ENCODE measurements around the gene PRKCA. TPM values are rescaled to one million over a fixed set of nuclear protein-coding genes. Genes with fewer than 3 reads are reported as not detected.
A peak's percentile ranks its signal among the peaks of the same experiment; 100 is the strongest.

PRKCA gene
- total RNA-seq, 1 experiment from 2014 or later, result 20.7 TPM

GRCh38 chr17:66574123-66574522 lies 271.7 kb downstream of the PRKCA start:
- H3K4me1 Mint-ChIP-seq (ENCODE audit: insufficient read depth, unreplicated experiment), result peaks cover 3% of the 10 kb centered on the region
- intact Hi-C loops (cut with micrococcal nuclease), result no loop called here
- no TSS peak for BruUV-seq (replicated peaks)
- no peaks in the 10 kb centered on the region for H3K36me3 Mint-ChIP-seq (ENCODE audit: insufficient read depth, unreplicated experiment)
- no peak for TF ChIP-seq CTCF (IDR thresholded peaks at IDR 0.05; ENCODE audit: unreplicated experiment)
- POLR2A ChIA-PET, result no interaction called here
- H3K9me3 Mint-ChIP-seq (ENCODE audit: unreplicated experiment), result no peaks in the 10 kb centered on the region
- H3K27me3 Mint-ChIP-seq (ENCODE audit: insufficient read depth, unreplicated experiment), result no peaks in the 10 kb centered on the region
- H3K27ac Mint-ChIP-seq (ENCODE audit: low read depth, unreplicated experiment), result no peak overlapping the region
- DNase-seq (ENCODE audit: unreplicated experiment), result no peak
- no peak overlapping the region for H3K4me3 Mint-ChIP-seq (ENCODE audit: unreplicated experiment)
- CTCF ChIA-PET, result interaction anchor here (2.0 kb wide), 1 partner anchor 373 kb away, joined by 4 read pairs; no protein-coding TSS in a partner anchor

GRCh38 chr17:66576473-66576872 lies 274.1 kb downstream of the PRKCA start:
- no TSS peak for BruUV-seq (replicated peaks)
- no peak for TF ChIP-seq CTCF (IDR thresholded peaks at IDR 0.05; ENCODE audit: unreplicated experiment)

GRCh38 chr17:66577041-66577440 lies 274.6 kb downstream of the PRKCA start:
- BruUV-seq (replicated peaks), result no TSS peak
- CTCF ChIA-PET, result interaction anchor here (0.8 kb wide), 1 partner anchor 10 kb away, joined by 5 read pairs; no protein-coding TSS in a partner anchor

More at GRCh38 chr17:66576473-66576872, 274.1 kb downstream of the PRKCA start:
- Mint-ChIP-seq H3K27me3 (ENCODE audit: insufficient read depth, unreplicated experiment) (no peaks in the 10 kb centered on the region), H3K9me3 (ENCODE audit: unreplicated experiment) (no peaks in the 10 kb centered on the region), H3K27ac (ENCODE audit: low read depth, unreplicated experiment) (no peak overlapping the region), H3K36me3 (ENCODE audit: insufficient read depth, unreplicated experiment) (no peaks in the 10 kb centered on the region), H3K4me1 (ENCODE audit: insufficient read depth, unreplicated experiment) (peaks cover 6% of the 10 kb centered on the region), H3K4me3 (ENCODE audit: unreplicated experiment) (no peak overlapping the region)
- intact Hi-C loops (cut with micrococcal nuclease), result no loop called here
- DNase-seq (ENCODE audit: unreplicated experiment), result no peak
- ChIA-PET CTCF (no interaction called here), POLR2A (no interaction called here)

GRCh38 chr17:66578781-66579489 lies 276.5 kb downstream of the PRKCA start:
- POLR2A ChIA-PET, result no interaction called here
- no TSS peak for BruUV-seq (replicated peaks)
- Mint-ChIP-seq H3K27me3 (ENCODE audit: insufficient read depth, unreplicated experiment) (no peaks in the 10 kb centered on the region), H3K9me3 (ENCODE audit: unreplicated experiment) (no peaks in the 10 kb centered on the region), H3K4me3 (ENCODE audit: unreplicated experiment) (no peak overlapping the region), H3K27ac (ENCODE audit: low read depth, unreplicated experiment) (peak overlapping the region; percentile 50), H3K4me1 (ENCODE audit: insufficient read depth, unreplicated experiment) (peaks cover 6% of the 10 kb centered on the region), H3K36me3 (ENCODE audit: insufficient read depth, unreplicated experiment) (no peaks in the 10 kb centered on the region)
- no peak for DNase-seq (ENCODE audit: unreplicated experiment)
- CTCF ChIA-PET, result no interaction called here
- no peak for TF ChIP-seq CTCF (IDR thresholded peaks at IDR 0.05; ENCODE audit: unreplicated experiment)
- intact Hi-C loops (cut with micrococcal nuclease), result no loop called here

More at GRCh38 chr17:66577041-66577440, 274.6 kb downstream of the PRKCA start:
- H3K27me3 Mint-ChIP-seq (ENCODE audit: insufficient read depth, unreplicated experiment), result no peaks in the 10 kb centered on the region
- H3K4me3 Mint-ChIP-seq (ENCODE audit: unreplicated experiment), result no peak overlapping the region
- peaks cover 6% of the 10 kb centered on the region for H3K4me1 Mint-ChIP-seq (ENCODE audit: insufficient read depth, unreplicated experiment)
- TF ChIP-seq CTCF (IDR thresholded peaks at IDR 0.05; ENCODE audit: unreplicated experiment), result no peak
- intact Hi-C loops (cut with micrococcal nuclease), result no loop called here
- no peaks in the 10 kb centered on the region for H3K9me3 Mint-ChIP-seq (ENCODE audit: unreplicated experiment)
- POLR2A ChIA-PET, result no interaction called here
- no peaks in the 10 kb centered on the region for H3K36me3 Mint-ChIP-seq (ENCODE audit: insufficient read depth, unreplicated experiment)
- H3K27ac Mint-ChIP-seq (ENCODE audit: low read depth, unreplicated experiment), result no peak overlapping the region
- no peak for DNase-seq (ENCODE audit: unreplicated experiment)

Data from MCF 10A (cell line).